Caco-2 (cell line): ENCODE measurements around the gene BPIFA2. TPM values are rescaled to one million over a fixed set of nuclear protein-coding genes. Genes with fewer than 3 reads are reported as not detected.

Experiments used
- BruUV-seq: library from RNA; stranded (reverse); fragments of 400-500 nt; replicated peaks from 2 replicates; lab custom pipeline; 2021; lab: Mats Ljungman, UMichigan
- CTCF ChIA-PET: fragments of 300-600 bp; sonication (Branson Sonifier 250); formaldehyde crosslinking; loops from one replicate; lab custom pipeline; 2022; ENCODE audit warnings: antibody characterized with exemption; lab: Charles Lee
- POLR2A ChIA-PET: fragments of 300-600 bp; sonication (Branson Sonifier 250); formaldehyde crosslinking; loops from one replicate; lab custom pipeline; 2022; ENCODE audit warnings: antibody characterized with exemption; lab: Charles Lee
- DNase-seq, 2 experiments: peaks; one replicate each; pipeline versions ENCODE4 v3.0.0 to v3.0.0-alpha.2; 2020 to 2022
- H3K27me3 ChIP-seq: replicated peaks from 2 replicates; pipeline ENCODE4 v1.6.0; 2011; ENCODE audit warnings: low read length; ENCODE audit not compliant: control insufficient read depth, insufficient read depth
- H3K36me3 ChIP-seq: 2 replicates; pipeline ENCODE4 v1.5.1; 2011; ENCODE audit warnings: low read length; ENCODE audit not compliant: control insufficient read depth, insufficient read depth
- H3K4me1 ChIP-seq: fragments of 250-450 bp; sonication (Bioruptor Pico); 2 replicates; pipeline ENCODE4 v1.5.1; 2020; ENCODE audit warnings: mild to moderate bottlenecking
- H3K4me3 ChIP-seq: 2 replicates; pipeline ENCODE4 v1.5.1; 2011; ENCODE audit warnings: low read depth, mild to moderate bottlenecking, control low read depth, low read length
- H3K9me3 ChIP-seq: fragments of 250-450 bp; sonication (Bioruptor Pico); 2 replicates; pipeline ENCODE4 v1.5.1; 2020; ENCODE audit warnings: mild to moderate bottlenecking, moderate library complexity
- H3K27ac Mint-ChIP-seq: one replicate; pipeline ENCODE4 v1.8.0; 2022; ENCODE audit warnings: mixed read lengths; ENCODE audit not compliant: unreplicated experiment
- H3K27me3 Mint-ChIP-seq: one replicate; pipeline ENCODE4 v1.8.0; 2022; ENCODE audit warnings: mixed read lengths; ENCODE audit not compliant: insufficient read depth, unreplicated experiment
- H3K36me3 Mint-ChIP-seq: one replicate; pipeline ENCODE4 v1.8.0; 2022; ENCODE audit warnings: mild to moderate bottlenecking, mixed read lengths; ENCODE audit not compliant: insufficient read depth, unreplicated experiment
- H3K4me1 Mint-ChIP-seq: one replicate; pipeline ENCODE4 v1.8.0; 2022; ENCODE audit warnings: low read depth, mixed read lengths; ENCODE audit not compliant: unreplicated experiment
- H3K4me3 Mint-ChIP-seq: one replicate; pipeline ENCODE4 v1.8.0; 2022; ENCODE audit warnings: mild to moderate bottlenecking, moderate library complexity, mixed read lengths; ENCODE audit not compliant: unreplicated experiment
- H3K9me3 Mint-ChIP-seq: one replicate; pipeline ENCODE4 v1.8.0; 2022; ENCODE audit warnings: mixed read lengths; ENCODE audit not compliant: unreplicated experiment
- CTCF ChIP-seq, 2 experiments: fragments of 200-600 bp in 1 of 2; IDR thresholded peaks; 1 replicate in 1 of 2; 2 replicates in 1 of 2; pipeline versions ENCODE4 v1.5.1 to v1.8.0; 2011 to 2022; ENCODE audit warnings: antibody characterized with exemption in 1 of 2, control low read depth in 1 of 2, inconsistent platforms in 1 of 2, low read depth in 1 of 2, low read length in 1 of 2, mild to moderate bottlenecking in 1 of 2, moderate library complexity in 1 of 2; ENCODE audit not compliant: insufficient read depth in 1 of 2, severe bottlenecking in 1 of 2, unreplicated experiment in 1 of 2
- intact Hi-C: fragments of 100-400 bp; cut with micrococcal nuclease; formaldehyde crosslinking; loops from one replicate; pipeline ENCODE4 v1.10.0; 2022; ENCODE audit not compliant: unreplicated experiment
- total RNA-seq: library from RNA; stranded (reverse); gene quantifications from 2 replicates; pipeline ENCODE4 v1.2.3, GENCODE V29; 2022

The BPIFA2 gene
- total RNA-seq, 1 experiment from 2014 or later = not detected

GRCh38 chr20:33148040-33148439 is 19.9 kb upstream of the BPIFA2 start:
- no peak overlapping the region for H3K27ac Mint-ChIP-seq
- H3K27me3 Mint-ChIP-seq = peaks cover 18% of the 10 kb centered on the region
- Histone ChIP-seq H3K4me1 (no peaks in the 10 kb centered on the region), H3K36me3 (no peaks in the 10 kb centered on the region), H3K27me3 (peaks cover 2% of the 10 kb centered on the region; the same call in 1 of the 2 replicates), H3K4me3 (no peak overlapping the region), H3K9me3 (peaks cover 8% of the 10 kb centered on the region)
- POLR2A ChIA-PET = no interaction called here
- no peak for DNase-seq
- H3K36me3 Mint-ChIP-seq = no peaks in the 10 kb centered on the region
- BruUV-seq = no TSS peak
- H3K4me1 Mint-ChIP-seq = no peaks in the 10 kb centered on the region
- no peak overlapping the region for H3K4me3 Mint-ChIP-seq
- intact Hi-C loops = no loop called here
- no peak for TF ChIP-seq CTCF (IDR thresholded peaks at IDR 0.05; ENCODE audit: insufficient read depth in 1 of 2, low read depth in 1 of 2, low read length in 1 of 2, severe bottlenecking in 1 of 2, unreplicated experiment in 1 of 2)
- CTCF ChIA-PET = no interaction called here
- peaks cover 9% of the 10 kb centered on the region for H3K9me3 Mint-ChIP-seq

GRCh38 chr20:33154252-33154651 is 13.7 kb upstream of the BPIFA2 start:
- TF ChIP-seq CTCF (IDR thresholded peaks at IDR 0.05; ENCODE audit: insufficient read depth in 1 of 2, low read depth in 1 of 2, low read length in 1 of 2, severe bottlenecking in 1 of 2, unreplicated experiment in 1 of 2) = no peak
- Histone ChIP-seq H3K4me3 (no peak overlapping the region), H3K9me3 (no peaks in the 10 kb centered on the region), H3K27me3 (peaks cover 2% of the 10 kb centered on the region), H3K36me3 (no peaks in the 10 kb centered on the region), H3K4me1 (no peaks in the 10 kb centered on the region)
- CTCF ChIA-PET = interaction anchor here (0.5 kb wide), 1 partner anchor 78 kb away, joined by 8 read pairs; no protein-coding TSS in a partner anchor
- Mint-ChIP-seq H3K36me3 (no peaks in the 10 kb centered on the region), H3K4me1 (no peaks in the 10 kb centered on the region), H3K4me3 (no peak overlapping the region), H3K27ac (no peak overlapping the region), H3K27me3 (peaks cover 17% of the 10 kb centered on the region), H3K9me3 (no peaks in the 10 kb centered on the region)
- intact Hi-C loops = no loop called here
- no peak for DNase-seq
- POLR2A ChIA-PET = interaction anchor here (0.6 kb wide), 1 partner anchor 33 kb away, joined by 12 read pairs; no protein-coding TSS in a partner anchor
- no TSS peak for BruUV-seq

GRCh38 chr20:33158637-33159385 is 9.1 kb upstream of the BPIFA2 start:
- Mint-ChIP-seq H3K4me1 (no peaks in the 10 kb centered on the region), H3K27ac (no peak overlapping the region), H3K4me3 (no peak overlapping the region), H3K27me3 (peaks cover 11% of the 10 kb centered on the region), H3K9me3 (no peaks in the 10 kb centered on the region), H3K36me3 (no peaks in the 10 kb centered on the region)
- BruUV-seq = no TSS peak
- CTCF ChIA-PET = interaction anchor here (1.0 to 1.5 kb wide), 2 partner anchors 53 to 63 kb away, joined by 3 to 6 read pairs; no protein-coding TSS in a partner anchor
- intact Hi-C loops = no loop called here
- H3K4me3 ChIP-seq = no peak overlapping the region
- TF ChIP-seq CTCF (IDR thresholded peaks at IDR 0.05; ENCODE audit: insufficient read depth in 1 of 2, low read depth in 1 of 2, low read length in 1 of 2, severe bottlenecking in 1 of 2, unreplicated experiment in 1 of 2) = no peak
- no peak for DNase-seq
- H3K27me3 ChIP-seq = no peaks in the 10 kb centered on the region; the same call in none of the 2 replicates
- POLR2A ChIA-PET = no interaction called here
- H3K4me1 ChIP-seq = no peaks in the 10 kb centered on the region
- no peaks in the 10 kb centered on the region for H3K9me3 ChIP-seq
- H3K36me3 ChIP-seq = no peaks in the 10 kb centered on the region
